ENCODE results near the gene SUMO3. TPM values are rescaled to one million over a fixed set of nuclear protein-coding genes. Genes with fewer than 3 reads are reported as not detected.

The SUMO3 gene
- total and polyA plus RNA-seq, 2 of the 4 experiments (the other 2 are of a cell fraction) = 64.9 to 101 TPM

GRCh38 chr21:44828362-44829056 lies 10.6 kb upstream of the SUMO3 start:
- Histone ChIP-seq H3K27ac (ENCODE audit: insufficient read depth, low read length) (no peak overlapping the region), H2BK5ac (ENCODE audit: low read depth, low read length, poor library complexity, severe bottlenecking) (no peak overlapping the region), H4K8ac (ENCODE audit: low read depth in 2 of 2, low read length in 2 of 2) (no peak overlapping the region), H3K56ac (ENCODE audit: extremely low read depth, insufficient read depth, low read length) (no peak overlapping the region), H4K91ac (ENCODE audit: insufficient read depth, low read depth, low read length) (no peak overlapping the region), H4K5ac (ENCODE audit: low read depth, low read length) (no peak overlapping the region), H3K14ac (replicated peaks; ENCODE audit: low read depth, low read length) (no peak overlapping the region), H4K20me1 (ENCODE audit: insufficient read depth, low read length) (no peaks in the 10 kb centered on the region), H3K4ac (ENCODE audit: low read depth, low read length) (no peak overlapping the region), H3K27me3 (ENCODE audit: control insufficient read depth, insufficient read depth, low read length) (peaks cover 17% of the 10 kb centered on the region), H3K9me3 (ENCODE audit: control insufficient read depth, insufficient read depth, low read length) (peaks cover 29% of the 10 kb centered on the region), H3K18ac (ENCODE audit: low read depth, low read length) (no peak overlapping the region), H2BK120ac (ENCODE audit: low read depth, low read length) (no peak overlapping the region), H3K9ac (ENCODE audit: low read depth, low read length) (no peak overlapping the region), H3K4me2 (ENCODE audit: low read depth, low read length) (no peak overlapping the region), H3K4me3 (ENCODE audit: insufficient read depth, low read depth, low read length) (no peak overlapping the region), H3K79me1 (ENCODE audit: low read depth in 1 of 2, low read length in 2 of 2) (no peaks in the 10 kb centered on the region), H2AK5ac (ENCODE audit: low read depth, low read length) (no peak overlapping the region), H2AK9ac (replicated peaks; ENCODE audit: low read depth, low read length, poor library complexity) (no peak overlapping the region), H3K23ac (ENCODE audit: low read depth, low read length) (no peak overlapping the region), H2AFZ (replicated peaks; ENCODE audit: low read length, poor library complexity) (no peak overlapping the region), H3K9me1 (ENCODE audit: insufficient read depth, low read length) (no peaks in the 10 kb centered on the region), H2BK15ac (ENCODE audit: low read depth, low read length) (no peak overlapping the region), H3K4me1 (ENCODE audit: control insufficient read depth, insufficient read depth, low read length) (no peaks in the 10 kb centered on the region), H3K36me3 (ENCODE audit: control insufficient read depth, insufficient read depth, low read length) (no peaks in the 10 kb centered on the region), H2BK20ac (ENCODE audit: low read depth, low read length) (no peak overlapping the region)
- no peak for DNase-seq
- dilution Hi-C loops (cut with HindIII; ENCODE audit: low sequenced_read_pairs, unreplicated experiment) (no loop called here), in situ Hi-C loops (cut with MboI; ENCODE audit: low sequenced_read_pairs) (no loop called here), intact Hi-C loops (cut with micrococcal nuclease) (no loop called here)
- no TSS peak for BruUV-seq (replicated peaks)
- no peak for ATAC-seq (ENCODE audit: low read depth)
- TF ChIP-seq FOS (IDR thresholded peaks at IDR 0.05; ENCODE audit: low read depth, low read length) (no peak), USF2 (IDR thresholded peaks at IDR 0.05; ENCODE audit: low read depth, low read length) (no peak), MAZ (IDR thresholded peaks at IDR 0.05; ENCODE audit: borderline replicate concordance, low read depth, low read length) (no peak), MAFK (IDR thresholded peaks at IDR 0.05; ENCODE audit: low read depth, low read length) (no peak), RFX5 (IDR thresholded peaks at IDR 0.05; ENCODE audit: low read depth, low read length) (no peak), ELK1 (IDR thresholded peaks at IDR 0.05; ENCODE audit: borderline replicate concordance, low read depth, low read length) (no peak), RCOR1 (IDR thresholded peaks at IDR 0.05; ENCODE audit: insufficient replicate concordance, low read length) (no peak), SMC3 (IDR thresholded peaks at IDR 0.05; ENCODE audit: low read depth, low read length) (no peak), MXI1 (IDR thresholded peaks at IDR 0.05; ENCODE audit: borderline replicate concordance, low read depth, low read length) (no peak), BHLHE40 (IDR thresholded peaks at IDR 0.05; ENCODE audit: low read depth, low read length) (no peak), POLR2A (IDR thresholded peaks at IDR 0.05; ENCODE audit: low read depth, low read length) (no peak), NFE2L2 (IDR thresholded peaks at IDR 0.05; ENCODE audit: low read depth, low read length) (no peak), CEBPB (IDR thresholded peaks at IDR 0.05; ENCODE audit: low read depth, low read length) (no peak), CTCF (conservative IDR thresholded peaks at IDR 0.05; ENCODE audit: low read depth, low read length) (no peak), RAD21 (IDR thresholded peaks at IDR 0.05; ENCODE audit: low read length) (no peak), CHD1 (IDR thresholded peaks at IDR 0.05; ENCODE audit: low read depth, low read length) (no peak)
- ChIA-PET POLR2A (ENCODE audit: unreplicated experiment) (no interaction called here), CTCF (no interaction called here)
- no CpG with 5 or more reads among the region's 4 CpGs for WGBS, 2 experiments (ENCODE audit: extremely low coverage in 2 of 2, insufficient read length in 1 of 2)

Data from IMR-90 (cell line).